Measurements from ENCODE around the gene PAPPA. TPM values are rescaled to one million over a fixed set of nuclear protein-coding genes. Genes with fewer than 3 reads are reported as not detected.

Gene PAPPA
- polyA plus RNA-seq, 1 experiment, result 39.9 TPM

DNA sequence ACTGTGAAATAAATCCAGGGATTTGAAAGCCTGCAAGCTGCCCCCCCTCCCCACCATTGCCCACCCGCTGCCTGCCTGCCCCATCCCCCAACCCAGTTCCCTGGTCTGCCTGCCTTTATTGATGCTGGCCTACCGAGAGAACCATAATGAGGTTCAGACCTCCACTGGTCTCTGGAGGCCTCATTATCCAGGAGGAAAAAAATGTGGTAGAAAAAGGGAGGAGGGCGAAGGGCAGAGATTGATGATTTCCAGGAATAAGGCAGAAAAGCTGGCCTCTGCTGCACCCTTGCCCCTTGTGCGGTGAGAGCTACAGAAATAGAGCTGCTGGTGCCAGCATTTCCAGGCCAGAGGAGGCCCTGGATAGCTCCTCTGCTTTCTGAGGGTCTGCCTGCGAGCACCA is 216.1 kb downstream of the PAPPA start:
- Histone ChIP-seq H3K36me3 (ENCODE audit: control insufficient read depth, insufficient read depth, low read length) (peaks cover 26% of the 10 kb centered on the region), H3K4me3 (ENCODE audit: low read depth, low read length) (no peak overlapping the region), H3K27me3 (ENCODE audit: control insufficient read depth, insufficient read depth, low read length) (no peaks in the 10 kb centered on the region)
- ChIA-PET POLR2A (no interaction called here), CTCF (interaction anchor here (1.5 kb wide), 1 partner anchor 9 kb away, joined by 3 read pairs; no protein-coding TSS in a partner anchor)
- no peak for DNase-seq (ENCODE audit: low read depth)
- TF ChIP-seq, protein P1, sequence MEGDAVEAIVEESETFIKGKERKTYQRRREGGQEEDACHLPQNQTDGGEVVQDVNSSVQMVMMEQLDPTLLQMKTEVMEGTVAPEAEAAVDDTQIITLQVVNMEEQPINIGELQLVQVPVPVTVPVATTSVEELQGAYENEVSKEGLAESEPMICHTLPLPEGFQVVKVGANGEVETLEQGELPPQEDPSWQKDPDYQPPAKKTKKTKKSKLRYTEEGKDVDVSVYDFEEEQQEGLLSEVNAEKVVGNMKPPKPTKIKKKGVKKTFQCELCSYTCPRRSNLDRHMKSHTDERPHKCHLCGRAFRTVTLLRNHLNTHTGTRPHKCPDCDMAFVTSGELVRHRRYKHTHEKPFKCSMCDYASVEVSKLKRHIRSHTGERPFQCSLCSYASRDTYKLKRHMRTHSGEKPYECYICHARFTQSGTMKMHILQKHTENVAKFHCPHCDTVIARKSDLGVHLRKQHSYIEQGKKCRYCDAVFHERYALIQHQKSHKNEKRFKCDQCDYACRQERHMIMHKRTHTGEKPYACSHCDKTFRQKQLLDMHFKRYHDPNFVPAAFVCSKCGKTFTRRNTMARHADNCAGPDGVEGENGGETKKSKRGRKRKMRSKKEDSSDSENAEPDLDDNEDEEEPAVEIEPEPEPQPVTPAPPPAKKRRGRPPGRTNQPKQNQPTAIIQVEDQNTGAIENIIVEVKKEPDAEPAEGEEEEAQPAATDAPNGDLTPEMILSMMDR (IDR thresholded peaks at IDR 0.05; ENCODE audit: insufficient read depth, low read depth, low read length), result no peak

DNA sequence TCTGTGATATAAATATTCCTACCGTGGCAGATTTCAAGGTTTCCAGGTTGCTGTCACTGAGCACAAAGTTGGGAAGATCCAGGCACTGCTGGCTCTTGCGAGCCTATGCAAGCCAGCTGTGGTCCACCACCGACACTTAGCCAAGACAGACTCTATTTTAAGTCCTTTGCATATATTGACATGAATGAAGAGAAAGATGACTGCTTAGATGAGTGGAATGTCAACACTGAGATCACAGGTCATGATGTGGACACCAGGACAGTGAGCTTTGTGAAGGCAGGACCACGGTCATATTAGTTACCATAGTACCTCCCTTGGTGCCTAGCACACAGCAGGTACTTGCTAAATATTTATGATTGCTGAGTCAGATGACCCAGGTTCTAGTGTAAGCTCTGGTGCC is 217.0 kb downstream of the PAPPA start:
- TF ChIP-seq, protein P1 (IDR thresholded peaks at IDR 0.05; ENCODE audit: insufficient read depth, low read depth, low read length), result no peak
- Histone ChIP-seq H3K27me3 (ENCODE audit: control insufficient read depth, insufficient read depth, low read length) (no peaks in the 10 kb centered on the region), H3K4me3 (ENCODE audit: low read depth, low read length) (no peak overlapping the region), H3K36me3 (ENCODE audit: control insufficient read depth, insufficient read depth, low read length) (peaks cover 26% of the 10 kb centered on the region)
- ChIA-PET POLR2A (no interaction called here), CTCF (interaction anchor here (1.6 kb wide), 1 partner anchor 15 kb away, joined by 4 read pairs; no protein-coding TSS in a partner anchor)
- DNase-seq (ENCODE audit: low read depth), result no peak

DNA sequence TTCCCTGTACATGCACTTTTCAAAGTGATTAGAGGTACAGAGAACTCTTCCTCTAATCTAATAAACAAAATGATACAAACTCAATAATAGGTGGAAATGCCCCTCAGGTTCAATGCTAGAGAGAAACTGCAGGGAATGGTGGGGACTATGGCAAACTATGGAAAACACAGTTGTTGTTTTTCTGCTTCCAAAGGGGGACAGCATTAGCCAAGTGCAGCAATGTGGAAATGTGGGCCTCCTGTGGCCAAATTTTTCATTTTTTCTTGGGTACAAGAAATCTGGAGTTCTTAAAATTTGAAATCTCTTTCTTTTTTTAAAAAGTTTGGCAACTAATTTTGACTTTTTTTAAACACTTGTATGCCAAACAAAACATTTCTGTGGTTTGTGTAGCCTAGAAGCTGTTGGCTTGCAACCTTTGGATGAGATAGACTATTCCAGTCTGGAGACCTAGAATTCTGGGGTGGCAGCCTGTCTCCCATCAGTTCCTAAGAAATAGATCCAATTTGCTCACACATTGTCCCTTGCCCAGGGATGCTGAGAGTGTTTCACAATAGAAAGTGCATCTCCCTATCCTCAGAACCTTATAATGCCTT is 218.6 kb downstream of the PAPPA start:
- CTCF ChIA-PET, result interaction anchor here (1.6 kb wide), 1 partner anchor 16 kb away, joined by 4 read pairs; no protein-coding TSS in a partner anchor
- peaks cover 22% of the 10 kb centered on the region for H3K36me3 ChIP-seq (ENCODE audit: control insufficient read depth, insufficient read depth, low read length)

DNA sequence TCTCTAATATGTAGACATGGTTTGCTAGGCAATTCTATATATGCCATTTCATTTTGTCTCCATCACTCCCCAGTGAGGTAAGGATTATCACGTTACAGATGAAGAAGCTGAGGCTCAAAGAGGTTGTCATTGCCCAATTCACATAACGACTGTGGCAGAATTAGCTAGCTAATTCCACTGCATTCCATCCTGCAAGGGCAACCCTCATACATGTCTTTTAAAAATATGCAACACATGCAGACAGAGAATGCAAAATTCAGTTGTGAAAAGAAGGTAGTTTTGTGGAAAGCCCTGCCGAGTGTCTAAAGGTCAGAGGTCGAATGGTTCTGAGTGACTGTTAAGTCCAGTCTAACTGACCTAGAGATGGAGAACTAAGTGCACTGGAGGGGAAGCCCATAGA is 219.2 kb downstream of the PAPPA start:
- H3K36me3 ChIP-seq (ENCODE audit: control insufficient read depth, insufficient read depth, low read length), result peaks cover 19% of the 10 kb centered on the region
- no peak for DNase-seq (ENCODE audit: low read depth)
- ChIA-PET CTCF (interaction anchor here (1.2 kb wide), 1 partner anchor 276 kb away, joined by 3 read pairs; no protein-coding TSS in a partner anchor), POLR2A (no interaction called here)
- TF ChIP-seq, protein P1 (IDR thresholded peaks at IDR 0.05; ENCODE audit: insufficient read depth, low read depth, low read length), result no peak
- no peak overlapping the region for H3K4me3 ChIP-seq (ENCODE audit: low read depth, low read length)
- H3K27me3 ChIP-seq (ENCODE audit: control insufficient read depth, insufficient read depth, low read length), result no peaks in the 10 kb centered on the region

More for the DNA sequence above, 218.6 kb downstream of the PAPPA start:
- no peak for DNase-seq (ENCODE audit: low read depth)
- Histone ChIP-seq H3K27me3 (ENCODE audit: control insufficient read depth, insufficient read depth, low read length) (no peaks in the 10 kb centered on the region), H3K4me3 (ENCODE audit: low read depth, low read length) (no peak overlapping the region)
- TF ChIP-seq, protein P1 (IDR thresholded peaks at IDR 0.05; ENCODE audit: insufficient read depth, low read depth, low read length), result no peak
- POLR2A ChIA-PET, result no interaction called here

DNA sequence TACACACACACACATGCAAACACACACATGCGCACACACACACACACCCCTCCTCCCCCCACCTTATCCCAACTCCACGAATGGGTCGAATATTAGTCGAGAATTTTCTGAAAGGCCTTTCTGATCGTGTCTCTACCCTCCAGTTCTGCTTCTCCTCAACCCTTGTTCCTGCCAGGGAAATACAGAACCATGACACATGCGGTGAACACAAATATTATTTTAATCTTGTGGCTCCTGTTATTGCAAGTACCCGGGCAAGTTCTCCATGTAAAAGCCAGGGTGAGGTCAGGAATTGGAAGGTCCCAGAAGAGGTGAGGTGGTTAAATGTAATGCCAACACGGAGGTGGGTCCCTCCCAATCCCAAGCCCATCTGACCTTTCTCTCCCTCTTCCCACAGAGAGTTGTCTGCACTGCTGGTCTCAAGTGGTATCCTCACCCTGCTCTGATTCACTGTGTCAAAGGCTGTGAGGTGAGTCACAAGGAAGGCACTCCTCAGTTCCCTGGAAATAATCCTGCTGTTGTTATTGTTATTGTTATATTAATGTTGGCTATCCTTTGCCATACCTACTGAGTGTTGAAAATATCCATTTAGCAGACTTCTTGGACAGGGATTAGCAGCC is 223.7 kb downstream of the PAPPA start:
- no peaks in the 10 kb centered on the region for H3K27me3 ChIP-seq (ENCODE audit: control insufficient read depth, insufficient read depth, low read length)
- H3K36me3 ChIP-seq (ENCODE audit: control insufficient read depth, insufficient read depth, low read length), result peaks cover 19% of the 10 kb centered on the region
- no peak for DNase-seq (ENCODE audit: low read depth)
- TF ChIP-seq, protein P1 (IDR thresholded peaks at IDR 0.05; ENCODE audit: insufficient read depth, low read depth, low read length), result no peak
- ChIA-PET CTCF (no interaction called here), POLR2A (no interaction called here)
- H3K4me3 ChIP-seq (ENCODE audit: low read depth, low read length), result no peak overlapping the region

All from BJ (cell line).